Neutrophil (primary cell): ENCODE measurements around the gene MMP8.
A peak's percentile ranks its signal among the peaks of the same experiment; 100 is the strongest.
"Not testable (repeated sequence)": the region's sequence is repeated elsewhere in the genome, so short reads cannot be mapped to it uniquely, and the experiment has no call there.

Source experiments
- H3K27ac ChIP-seq: fragments of 200-600 bp; sonication (generic); 2 replicates; pipeline ENCODE4 v1.5.1; 2016; ENCODE audit warnings: mild to moderate bottlenecking, moderate library complexity
- H3K27me3 ChIP-seq: fragments of 200-600 bp; sonication (generic); 2 replicates; pipeline ENCODE4 v1.6.0; 2016; ENCODE audit warnings: mild to moderate bottlenecking
- H3K36me3 ChIP-seq: fragments of 200-600 bp; sonication (generic); 2 replicates; pipeline ENCODE4 v1.5.1; 2017
- H3K4me1 ChIP-seq, 2 experiments: fragments of 200-600 bp in 1 of 2; sonication (generic) in 1 of 2; 1 replicate in 1 of 2; 2 replicates in 1 of 2; pipeline versions ENCODE4 v1.5.1 to v1.6.1; 2013 to 2016; ENCODE audit warnings: low read depth in 1 of 2, low read length in 1 of 2, mild to moderate bottlenecking in 1 of 2, moderate library complexity in 1 of 2; ENCODE audit not compliant: control insufficient read depth in 1 of 2, insufficient read depth in 1 of 2
- H3K4me3 ChIP-seq, 2 experiments: fragments of 200-600 bp in 1 of 2; sonication (generic) in 1 of 2; 1 replicate in 1 of 2; 2 replicates in 1 of 2; pipeline ENCODE4 v1.5.1; 2013 to 2016; ENCODE audit warnings: low read depth in 1 of 2, low read length in 1 of 2, mild to moderate bottlenecking in 1 of 2, moderate library complexity in 1 of 2
- H3K9me3 ChIP-seq: fragments of 200-600 bp; sonication (generic); 2 replicates; pipeline ENCODE4 v1.5.1; 2016
- CTCF ChIP-seq: fragments of 200-600 bp; sonication (generic); IDR thresholded peaks from 2 replicates; pipeline ENCODE4 v1.5.1; 2016; ENCODE audit warnings: antibody characterized with exemption

The MMP8 gene

DNA sequence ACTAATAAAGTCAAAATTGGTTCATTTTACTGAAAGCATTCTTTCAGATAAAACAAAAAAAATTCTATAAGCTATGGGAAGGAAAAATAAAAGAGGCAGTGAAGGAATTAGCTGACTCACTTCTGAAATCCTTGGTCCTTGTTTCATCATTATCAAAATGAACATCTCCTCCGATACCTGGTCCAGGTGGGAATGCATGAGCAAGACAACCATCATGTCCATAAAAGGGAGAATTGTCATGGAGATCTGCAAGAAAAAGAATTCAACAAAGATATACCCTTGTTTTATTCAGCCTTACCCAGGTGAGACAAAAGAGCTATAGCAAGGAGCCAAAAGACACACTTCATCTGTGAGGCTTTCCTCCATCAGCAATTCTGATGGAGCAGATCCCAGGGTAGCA, 28.5 kb upstream of the MMP8 start:
- Histone ChIP-seq H3K9me3 (no peaks in the 10 kb centered on the region), H3K36me3 (no peaks in the 10 kb centered on the region), H3K27me3 (peaks cover 86% of the 10 kb centered on the region), H3K4me1 (peaks cover 3 to 6% of the 10 kb centered on the region in 2 experiments), H3K27ac (no peak overlapping the region), H3K4me3 (no peak overlapping the region)
- TF ChIP-seq CTCF: no peak

- Histone ChIP-seq H3K27ac (no peak overlapping the region), H3K36me3 (no peaks in the 10 kb centered on the region), H3K9me3 (no peaks in the 10 kb centered on the region), H3K27me3 (peaks cover 87% of the 10 kb centered on the region), H3K4me3 (no peak overlapping the region), H3K4me1 (no peaks in the 10 kb centered on the region)
- TF ChIP-seq CTCF: no peak
Measured at GRCh38 chr11:102751673-102752072, 26.9 kb upstream of the MMP8 start.

GRCh38 chr11:102749101-102749722, 24.5 kb upstream of the MMP8 start:
- H3K4me1 ChIP-seq: no peaks in the 10 kb centered on the region
- no peak for TF ChIP-seq CTCF

GRCh38 chr11:102746746-102747578, 22.2 kb upstream of the MMP8 start:
- H3K27me3 ChIP-seq: peaks cover 40% of the 10 kb centered on the region
- not testable (repeated sequence) for H3K9me3 ChIP-seq, H3K36me3 ChIP-seq, H3K4me3 ChIP-seq, H3K4me1 ChIP-seq, H3K27ac ChIP-seq

More at GRCh38 chr11:102749101-102749722, 24.5 kb upstream of the MMP8 start:
- Histone ChIP-seq H3K36me3 (no peaks in the 10 kb centered on the region), H3K9me3 (no peaks in the 10 kb centered on the region), H3K27ac (no peak overlapping the region), H3K4me3 (no peak overlapping the region), H3K27me3 (peaks cover 63% of the 10 kb centered on the region)

GRCh38 chr11:102734650-102735049, 9.9 kb upstream of the MMP8 start:
- H3K9me3 ChIP-seq: no peaks in the 10 kb centered on the region
- H3K36me3 ChIP-seq: no peaks in the 10 kb centered on the region
- TF ChIP-seq CTCF: no peak
- H3K4me3 ChIP-seq: no peak overlapping the region
- H3K27ac ChIP-seq: no peak overlapping the region
- H3K27me3 ChIP-seq: peaks cover 60% of the 10 kb centered on the region
- peaks cover 0 to 14% of the 10 kb centered on the region in 2 experiments for H3K4me1 ChIP-seq

DNA sequence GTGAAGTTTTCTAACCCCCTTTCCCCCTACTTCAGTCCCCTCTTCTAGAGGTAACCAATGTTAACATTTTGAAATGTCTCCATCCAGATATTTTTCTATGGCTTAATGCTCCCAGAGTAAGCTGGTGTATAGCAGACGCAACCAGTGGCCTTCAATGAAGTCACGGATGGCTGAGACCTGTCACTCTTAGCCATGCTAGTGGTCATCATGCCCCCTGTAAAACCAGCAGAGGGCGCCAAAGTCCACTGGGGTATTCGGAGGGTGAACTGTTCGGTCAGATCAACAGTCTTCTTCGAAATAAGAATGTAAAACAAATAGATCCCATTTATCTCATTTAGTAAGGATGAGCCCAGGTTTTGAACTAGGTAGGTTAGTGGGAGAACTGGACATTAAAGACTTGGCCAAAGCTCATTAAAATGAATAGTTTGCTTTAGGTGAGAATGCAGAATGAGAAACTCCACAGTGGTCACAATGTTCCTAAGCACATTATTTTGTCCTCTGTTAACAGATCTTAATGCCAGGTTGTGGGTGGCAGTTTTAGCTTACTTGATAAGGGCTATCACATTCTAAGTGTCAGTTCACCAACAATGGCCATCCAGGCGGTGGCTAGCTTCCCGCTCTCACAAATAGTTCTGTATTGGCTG, 8.6 kb upstream of the MMP8 start:
- Histone ChIP-seq H3K4me1 (peaks cover 11 to 26% of the 10 kb centered on the region in 2 experiments), H3K9me3 (no peaks in the 10 kb centered on the region), H3K27ac (no peak overlapping the region), H3K4me3 (no peak overlapping the region), H3K36me3 (no peaks in the 10 kb centered on the region), H3K27me3 (peaks cover 48% of the 10 kb centered on the region)
- TF ChIP-seq CTCF: peak; percentile 65

- H3K4me3 ChIP-seq, H3K27ac ChIP-seq, H3K9me3 ChIP-seq, H3K36me3 ChIP-seq: not testable (repeated sequence)
- Histone ChIP-seq H3K27me3 (peaks cover 24% of the 10 kb centered on the region), H3K4me1 (peaks cover 35 to 50% of the 10 kb centered on the region in 2 experiments)
Measured at GRCh38 chr11:102730944-102731343, 6.2 kb upstream of the MMP8 start.
